Measurements from ENCODE around the gene ASTN1.
"Not testable (repeated sequence)": the region's sequence is repeated elsewhere in the genome, so short reads cannot be mapped to it uniquely, and the experiment has no call there.

The ASTN1 gene

GRCh38 chr1:177106614-177107365, 57.7 kb downstream of the ASTN1 start:
- DNase-seq (ENCODE audit: low read depth), result no peak

DNA sequence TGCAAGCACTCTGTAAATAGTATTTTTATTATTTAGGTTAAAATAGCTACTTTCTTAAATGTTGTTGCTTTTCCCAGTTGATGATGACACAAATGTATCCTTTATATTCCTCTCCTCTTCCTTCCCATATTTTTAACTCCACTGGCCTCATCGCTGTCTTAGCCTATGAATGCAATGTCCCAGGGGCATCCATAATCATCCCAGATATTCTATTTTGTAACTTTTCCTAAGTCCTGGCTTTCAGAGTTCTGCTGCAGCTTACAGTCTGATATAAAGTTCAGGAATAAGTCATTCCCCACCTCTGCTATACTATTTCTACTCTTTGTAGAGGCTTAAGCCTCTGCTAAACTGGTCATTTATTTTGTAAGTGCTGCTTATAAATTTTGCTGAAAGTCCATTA, 58.3 kb downstream of the ASTN1 start:
- no peak for DNase-seq (ENCODE audit: low read depth)

DNA sequence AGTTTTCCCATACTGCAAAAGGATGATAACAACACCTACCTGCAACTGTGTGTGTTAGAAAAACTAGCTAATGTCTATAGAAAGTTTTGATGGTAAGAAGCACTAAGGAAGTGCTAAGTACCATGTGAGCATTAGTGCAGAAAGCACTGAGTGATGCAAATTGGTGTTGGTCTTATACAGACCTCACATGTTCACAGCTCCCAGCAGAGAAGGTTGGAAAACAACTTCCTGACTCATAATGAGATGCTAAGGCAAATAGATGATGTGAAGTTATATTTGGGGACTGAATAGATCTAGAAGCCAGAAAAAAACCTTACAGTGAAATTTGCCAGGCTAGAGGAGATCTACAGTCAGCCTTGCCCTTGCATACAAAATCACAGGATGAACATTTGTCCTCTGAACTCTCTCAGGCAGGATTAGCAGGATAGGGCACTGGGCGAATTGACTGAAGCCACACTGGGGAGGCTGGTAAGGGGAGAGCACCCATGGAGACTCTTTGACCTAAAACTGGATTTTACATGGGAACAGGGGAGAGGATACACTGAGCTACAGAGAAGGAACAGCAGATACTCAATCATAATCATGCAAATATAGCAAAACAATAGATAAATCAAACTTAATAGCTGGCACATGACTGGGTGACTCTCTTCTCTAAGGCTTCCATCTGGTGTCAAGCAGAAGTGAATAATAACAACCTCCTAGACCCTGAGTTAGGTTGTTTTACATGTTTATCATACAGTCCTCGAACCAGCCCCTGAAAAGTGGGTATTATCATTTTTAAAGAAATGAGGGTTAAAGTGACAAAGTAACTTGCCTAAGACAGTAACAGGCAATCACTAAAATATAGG, 61.3 kb downstream of the ASTN1 start:
- DNase-seq (ENCODE audit: low read depth), result no peak

- no peak for DNase-seq (ENCODE audit: low read depth)
Measured at GRCh38 chr1:177092001-177092400, 72.5 kb downstream of the ASTN1 start.

GRCh38 chr1:177091040-177091439, 73.5 kb downstream of the ASTN1 start:
- DNase-seq (ENCODE audit: low read depth), result no peak

DNA sequence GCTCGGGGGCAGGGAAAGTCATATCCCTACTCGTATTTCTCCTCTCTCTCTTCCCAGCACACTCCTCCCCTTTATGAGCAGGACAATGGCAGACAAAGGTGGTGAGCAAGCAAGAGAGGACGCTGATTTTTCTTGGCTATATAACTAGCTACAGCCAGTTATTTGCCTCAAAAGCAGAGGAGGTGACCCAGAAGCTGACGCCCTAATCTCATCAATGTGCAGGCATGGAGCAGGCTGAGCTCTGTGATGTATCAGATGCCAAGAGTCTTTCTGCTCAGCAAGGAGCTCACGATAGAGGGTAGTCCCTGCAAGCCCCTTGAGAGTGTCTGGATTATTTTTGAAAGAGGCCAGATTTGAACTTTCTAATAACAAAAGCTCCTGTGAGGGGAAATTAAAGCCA, 75.5 kb downstream of the ASTN1 start:
- no peak for DNase-seq (ENCODE audit: low read depth)

DNA sequence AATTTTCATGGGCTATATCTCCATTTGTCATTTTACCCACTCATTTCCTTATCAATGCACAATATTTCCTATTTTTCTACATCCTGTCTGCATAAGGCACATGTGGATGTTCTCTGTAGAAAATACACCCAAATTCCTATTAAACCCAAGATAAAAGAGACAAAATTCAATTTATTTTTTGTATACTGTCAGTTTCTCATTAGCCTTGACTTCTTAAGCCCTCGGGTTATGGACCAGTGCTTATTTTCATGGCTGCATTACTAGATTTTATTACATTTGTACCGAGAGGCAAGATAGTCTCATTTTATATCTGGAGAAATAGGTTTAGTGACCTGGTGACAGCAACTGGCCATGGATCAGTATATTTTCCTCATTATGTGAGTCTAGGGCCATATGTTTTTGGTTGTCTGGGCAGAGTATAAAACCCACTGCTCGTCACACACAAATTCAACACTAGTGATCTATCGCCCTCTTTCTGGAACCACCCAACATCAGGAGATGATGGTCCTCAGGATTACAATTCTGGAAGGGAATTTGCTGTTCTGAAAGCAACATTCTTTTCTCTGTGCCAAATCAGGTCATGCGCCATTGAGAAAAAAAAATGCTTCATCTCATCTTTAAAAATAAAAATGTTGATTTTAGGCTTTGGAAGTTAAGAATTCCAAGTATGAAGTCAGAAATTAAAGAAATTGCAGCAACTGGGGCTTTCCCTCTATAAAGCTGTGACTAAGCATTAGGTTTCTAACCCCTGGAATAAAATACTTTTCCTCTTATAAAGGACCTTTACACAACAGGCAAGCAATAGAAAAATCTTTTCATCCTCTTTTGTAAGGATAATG, 81.4 kb downstream of the ASTN1 start:
- no peak for DNase-seq (ENCODE audit: low read depth)

DNA sequence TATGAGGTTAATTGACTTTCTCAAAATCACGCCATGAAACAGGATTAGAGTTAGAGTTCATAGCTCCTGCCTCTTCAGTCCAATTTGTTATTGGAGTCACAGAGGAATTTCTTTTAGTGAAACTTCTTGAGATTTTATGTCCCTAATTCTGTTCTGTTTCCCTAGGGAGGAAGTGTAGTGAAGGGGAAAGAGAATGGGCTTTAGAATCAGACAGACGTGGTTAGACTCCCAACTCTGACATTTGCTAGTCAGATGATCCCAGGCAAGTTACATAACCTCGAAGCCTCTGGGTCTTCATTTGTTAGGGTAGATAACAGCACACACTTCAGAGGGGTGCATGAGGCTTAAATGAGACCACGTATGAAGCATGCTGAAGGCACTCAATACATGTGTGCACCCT, 83.9 kb downstream of the ASTN1 start:
- no peak for DNase-seq (ENCODE audit: low read depth)

DNA sequence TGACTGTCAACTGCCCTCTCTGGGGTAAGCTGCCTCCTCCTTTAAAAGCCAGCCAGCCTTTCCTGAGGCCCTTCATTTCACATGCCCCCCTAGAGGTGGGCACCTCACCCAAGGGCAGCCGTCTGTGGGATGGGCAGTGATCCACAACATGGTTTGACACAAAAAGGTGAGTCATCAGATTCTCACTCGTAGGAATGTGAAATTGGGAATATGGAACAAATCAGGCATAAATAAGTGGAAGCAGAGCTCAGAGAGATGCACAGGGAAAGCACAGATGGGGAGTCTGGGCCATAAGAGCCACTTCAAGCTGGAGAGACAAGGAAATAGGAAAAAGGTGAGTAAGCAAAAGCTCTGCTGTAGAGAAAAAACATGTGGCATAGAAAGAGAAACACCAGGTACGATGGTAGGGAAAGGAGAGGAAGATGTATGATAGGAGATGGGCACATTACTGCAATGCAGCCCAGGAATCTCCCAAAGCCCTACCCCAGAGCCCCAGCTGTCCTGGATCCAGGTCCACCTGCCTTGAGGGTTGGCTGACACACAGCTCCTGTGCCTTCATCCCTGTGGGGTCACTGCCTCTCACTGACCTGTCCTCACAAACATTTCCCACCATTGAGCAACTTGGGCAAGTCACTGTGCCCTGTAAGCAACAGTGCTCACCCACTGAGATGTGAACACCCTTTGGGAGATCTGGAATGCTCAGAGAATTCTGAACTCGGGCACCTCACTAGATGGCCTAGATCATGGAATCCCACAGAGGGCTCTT, 86.6 kb downstream of the ASTN1 start:
- no peak for DNase-seq (ENCODE audit: low read depth)

DNA sequence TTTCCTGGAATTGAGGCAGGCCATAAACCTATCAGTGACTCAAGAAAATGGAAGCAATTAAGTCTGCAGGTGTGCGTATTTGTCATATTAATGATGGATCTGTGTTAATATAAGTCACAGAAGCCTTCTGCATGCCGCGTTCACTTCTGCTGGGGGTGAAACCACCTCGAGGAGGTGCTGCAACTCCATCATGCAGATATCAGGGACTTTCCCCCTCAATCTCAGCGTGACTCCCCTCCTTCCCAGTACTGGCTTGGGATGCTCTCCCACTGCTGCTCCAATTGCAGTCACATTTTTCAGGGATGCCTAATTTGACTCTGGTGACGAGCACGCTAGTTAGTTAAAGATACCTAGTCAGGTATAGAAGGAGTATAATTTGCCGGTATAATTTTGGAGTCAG, 87.5 kb downstream of the ASTN1 start:
- no peak for DNase-seq (ENCODE audit: low read depth)

DNA sequence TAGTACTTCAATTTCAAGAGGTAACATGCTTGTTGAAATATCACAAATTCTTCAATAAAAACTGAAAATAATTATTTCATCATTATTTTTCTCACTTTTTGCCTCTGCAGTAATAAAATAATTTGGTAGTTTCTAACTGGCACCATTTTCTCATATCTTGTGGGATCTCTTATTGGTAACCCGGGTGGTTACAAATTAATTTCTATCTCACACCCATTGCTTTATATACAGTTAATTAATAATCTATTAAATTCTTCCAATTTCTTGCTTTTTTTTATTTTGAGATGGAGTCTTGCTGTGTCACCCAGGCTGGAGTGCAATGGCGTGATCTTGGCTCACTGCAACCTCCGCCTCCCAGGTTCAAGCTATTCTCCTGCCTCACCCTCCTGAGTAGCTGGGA, 89.7 kb downstream of the ASTN1 start:
- DNase-seq (ENCODE audit: low read depth), result not testable (repeated sequence)

GRCh38 chr1:177069490-177069889, 95.0 kb downstream of the ASTN1 start:
- DNase-seq (ENCODE audit: low read depth), result no peak

GRCh38 chr1:177067752-177068410, 96.6 kb downstream of the ASTN1 start:
- DNase-seq (ENCODE audit: low read depth), result no peak

DNA sequence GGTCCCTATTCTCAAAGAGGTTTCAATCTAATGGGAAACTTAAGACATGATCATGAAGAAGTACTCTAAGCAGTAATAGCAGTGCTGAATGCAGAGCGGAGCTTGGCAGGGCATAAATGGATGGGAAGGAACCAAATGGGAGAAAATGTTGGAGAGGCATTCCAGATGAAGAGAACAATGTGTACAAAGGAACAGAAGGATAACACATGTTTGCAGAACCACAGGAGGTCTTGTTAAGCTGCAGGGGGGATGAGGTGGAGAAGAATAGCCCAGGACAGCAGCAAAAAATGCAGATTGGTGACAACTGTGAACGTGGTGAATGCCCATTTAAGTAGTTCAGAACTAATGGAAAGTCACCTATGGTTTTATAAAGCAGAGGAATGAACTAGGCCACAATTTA, 99.1 kb downstream of the ASTN1 start:
- DNase-seq (ENCODE audit: low read depth), result no peak

GRCh38 chr1:177063648-177064047, 100.9 kb downstream of the ASTN1 start:
- DNase-seq (ENCODE audit: low read depth), result no peak

- no peak for DNase-seq (ENCODE audit: low read depth)
Measured at GRCh38 chr1:177054542-177054941, 110.0 kb downstream of the ASTN1 start.

GRCh38 chr1:177053648-177054047, 110.9 kb downstream of the ASTN1 start:
- DNase-seq (ENCODE audit: low read depth), result no peak

DNA sequence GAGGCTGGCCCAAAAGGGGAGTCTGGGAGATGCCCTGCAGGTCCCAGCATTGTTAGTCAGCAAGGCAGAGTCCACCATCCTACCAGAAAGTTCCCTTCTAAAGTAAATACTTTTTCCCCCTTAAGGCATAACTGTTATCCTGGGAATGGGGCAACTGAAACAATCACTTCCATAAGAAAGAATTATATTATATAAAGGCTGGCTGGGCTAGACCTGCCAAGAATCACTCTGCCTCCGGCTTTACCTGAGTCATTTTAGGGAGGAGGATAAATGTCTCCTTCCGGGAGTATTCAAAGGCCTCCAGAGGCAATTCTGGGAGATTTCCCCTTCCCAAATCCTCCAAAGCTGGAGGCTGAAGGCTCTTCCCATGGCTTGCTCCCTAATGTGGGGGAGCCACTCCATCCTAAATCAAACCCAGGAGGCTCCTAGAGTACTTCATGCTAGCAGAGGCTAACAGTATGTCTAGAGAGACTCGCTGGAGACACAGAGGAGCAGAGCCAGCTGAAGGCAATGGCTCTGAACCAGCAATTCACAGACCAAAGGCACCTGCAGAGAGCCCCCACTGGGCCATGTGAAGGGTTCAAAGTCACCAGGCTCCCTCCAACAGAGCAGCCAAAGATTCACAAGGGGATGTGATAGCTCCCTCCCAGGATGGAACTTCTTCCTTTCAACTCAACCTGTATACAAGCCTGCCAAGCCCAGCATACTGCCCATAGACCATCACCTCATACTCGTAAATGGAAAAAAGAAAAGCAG, 116.0 kb downstream of the ASTN1 start:
- DNase-seq (ENCODE audit: low read depth), result no peak

- DNase-seq (ENCODE audit: low read depth), result no peak
Measured at GRCh38 chr1:177045151-177045550, 119.4 kb downstream of the ASTN1 start.

- DNase-seq (ENCODE audit: low read depth), result no peak
Measured at GRCh38 chr1:177044390-177044789, 120.1 kb downstream of the ASTN1 start.

GRCh38 chr1:177043597-177043996, 120.9 kb downstream of the ASTN1 start:
- DNase-seq (ENCODE audit: low read depth), result no peak
